ENCODE data around the gene ZNF578. TPM values are rescaled to one million over a fixed set of nuclear protein-coding genes. Genes with fewer than 3 reads are reported as not detected.
"Not testable (repeated sequence)": the region's sequence is repeated elsewhere in the genome, so short reads cannot be mapped to it uniquely, and the experiment has no call there.

ZNF578 gene
- total RNA-seq, 1 donor from 2014 or later = not detected

- Mint-ChIP-seq H3K27me3 (ENCODE audit: low read depth) (no peaks in the 10 kb centered on the region), H3K4me1 (ENCODE audit: low read depth) (no peaks in the 10 kb centered on the region), H3K36me3 (ENCODE audit: low read depth) (peaks cover 4% of the 10 kb centered on the region), H3K9me3 (ENCODE audit: low read depth) (peaks cover 46% of the 10 kb centered on the region), H3K27ac (ENCODE audit: unreplicated experiment) (no peak overlapping the region), H3K4me3 (ENCODE audit: unreplicated experiment) (no peak overlapping the region)
- TF ChIP-seq CTCF (IDR thresholded peaks at IDR 0.05) = no peak
- no peak for DNase-seq (ENCODE audit: low spot score)
Measured at GRCh38 chr19:52507266-52507665, 53.9 kb downstream of the ZNF578 start.

GRCh38 chr19:52516191-52516590 lies 62.8 kb downstream of the ZNF578 start:
- H3K27ac Mint-ChIP-seq (ENCODE audit: unreplicated experiment) = no peak overlapping the region
- H3K36me3 Mint-ChIP-seq (ENCODE audit: low read depth) = peaks cover 3% of the 10 kb centered on the region
- no peaks in the 10 kb centered on the region for H3K27me3 Mint-ChIP-seq (ENCODE audit: low read depth)
- DNase-seq (ENCODE audit: low spot score) = no peak
- peaks cover 48% of the 10 kb centered on the region for H3K9me3 Mint-ChIP-seq (ENCODE audit: low read depth)
- H3K4me1 Mint-ChIP-seq (ENCODE audit: low read depth) = no peaks in the 10 kb centered on the region
- no peak for TF ChIP-seq CTCF (IDR thresholded peaks at IDR 0.05)
- H3K4me3 Mint-ChIP-seq (ENCODE audit: unreplicated experiment) = no peak overlapping the region

- no peak for TF ChIP-seq CTCF (IDR thresholded peaks at IDR 0.05)
- H3K4me1 Mint-ChIP-seq (ENCODE audit: low read depth) = no peaks in the 10 kb centered on the region
Measured at GRCh38 chr19:52518646-52519045, 65.3 kb downstream of the ZNF578 start.

GRCh38 chr19:52519175-52519574 lies 65.8 kb downstream of the ZNF578 start:
- H3K27me3 Mint-ChIP-seq (ENCODE audit: low read depth); H3K4me3 Mint-ChIP-seq (ENCODE audit: unreplicated experiment); H3K27ac Mint-ChIP-seq (ENCODE audit: unreplicated experiment); H3K36me3 Mint-ChIP-seq (ENCODE audit: low read depth); H3K4me1 Mint-ChIP-seq (ENCODE audit: low read depth); DNase-seq (ENCODE audit: low spot score): not testable (repeated sequence)
- H3K9me3 Mint-ChIP-seq (ENCODE audit: low read depth) = peaks cover 31% of the 10 kb centered on the region

More at GRCh38 chr19:52518646-52519045, 65.3 kb downstream of the ZNF578 start:
- H3K27ac Mint-ChIP-seq (ENCODE audit: unreplicated experiment) = no peak overlapping the region
- H3K36me3 Mint-ChIP-seq (ENCODE audit: low read depth) = no peaks in the 10 kb centered on the region
- peaks cover 36% of the 10 kb centered on the region for H3K9me3 Mint-ChIP-seq (ENCODE audit: low read depth)
- no peak for DNase-seq (ENCODE audit: low spot score)
- no peak overlapping the region for H3K4me3 Mint-ChIP-seq (ENCODE audit: unreplicated experiment)
- H3K27me3 Mint-ChIP-seq (ENCODE audit: low read depth) = no peaks in the 10 kb centered on the region

- H3K27ac Mint-ChIP-seq (ENCODE audit: unreplicated experiment) = no peak overlapping the region
- peaks cover 27% of the 10 kb centered on the region for H3K9me3 Mint-ChIP-seq (ENCODE audit: low read depth)
- H3K36me3 Mint-ChIP-seq (ENCODE audit: low read depth) = no peaks in the 10 kb centered on the region
- no peak for DNase-seq (ENCODE audit: low spot score)
- no peak overlapping the region for H3K4me3 Mint-ChIP-seq (ENCODE audit: unreplicated experiment)
- no peak for TF ChIP-seq CTCF (IDR thresholded peaks at IDR 0.05)
- H3K27me3 Mint-ChIP-seq (ENCODE audit: low read depth) = no peaks in the 10 kb centered on the region
- no peaks in the 10 kb centered on the region for H3K4me1 Mint-ChIP-seq (ENCODE audit: low read depth)
Measured at GRCh38 chr19:52520013-52520412, 66.7 kb downstream of the ZNF578 start.

- no peaks in the 10 kb centered on the region for H3K36me3 Mint-ChIP-seq (ENCODE audit: low read depth)
- TF ChIP-seq CTCF (IDR thresholded peaks at IDR 0.05) = no peak
- peaks cover 15% of the 10 kb centered on the region for H3K9me3 Mint-ChIP-seq (ENCODE audit: low read depth)
- DNase-seq (ENCODE audit: low spot score) = no peak
- no peak overlapping the region for H3K27ac Mint-ChIP-seq (ENCODE audit: unreplicated experiment)
- peaks cover 5% of the 10 kb centered on the region for H3K4me1 Mint-ChIP-seq (ENCODE audit: low read depth)
- no peaks in the 10 kb centered on the region for H3K27me3 Mint-ChIP-seq (ENCODE audit: low read depth)
- H3K4me3 Mint-ChIP-seq (ENCODE audit: unreplicated experiment) = no peak overlapping the region
Measured at GRCh38 chr19:52522551-52522950, 69.2 kb downstream of the ZNF578 start.

Data from chondrocyte (in vitro differentiated cells).